ENCODE data around the gene FAM81A. TPM values are rescaled to one million over a fixed set of nuclear protein-coding genes. Genes with fewer than 3 reads are reported as not detected.

Gene FAM81A
- total RNA-seq, 2 donors from 2014 or later: under 0.01 to 0.78 TPM

DNA sequence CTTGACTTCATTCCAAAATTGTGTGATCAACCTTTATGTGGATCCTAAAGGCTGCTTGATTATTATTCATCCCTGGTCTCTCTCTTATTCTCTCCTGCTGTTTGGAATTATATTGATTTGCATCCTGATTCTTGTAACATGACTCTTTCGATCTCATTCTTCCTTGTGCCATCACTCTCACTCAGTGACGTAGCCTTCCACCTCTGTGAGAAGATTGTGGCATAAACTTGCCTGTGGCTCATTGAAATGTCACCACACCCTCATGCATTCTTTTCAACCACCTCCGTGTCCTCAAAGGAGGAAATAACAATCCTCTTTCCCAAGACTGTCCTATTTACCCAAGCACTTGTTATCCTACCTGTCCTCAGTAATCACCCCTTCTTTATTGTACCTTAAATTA is 132.3 kb downstream of the FAM81A start:
- ATAC-seq (peak; percentile 27), DNase-seq (no peak)
- Histone ChIP-seq H3K27ac (no peak overlapping the region), H3K27me3 (no peaks in the 10 kb centered on the region), H3K4me3 (no peak overlapping the region), H3K4me1 (no peaks in the 10 kb centered on the region), H3K9me3 (no peaks in the 10 kb centered on the region), H3K36me3 (replicated peaks in 1 of 2; ENCODE audit: insufficient read depth in 1 of 2, low read depth in 2 of 2) (no peaks in the 10 kb centered on the region)
- TF ChIP-seq CTCF (IDR thresholded peaks at IDR 0.05): no peak
- TF ChIP-seq POLR2A (IDR thresholded peaks at IDR 0.05): no peak
- WGBS, 2 donors: 55 to 56% methylated on average over 3 of the region's 3 CpGs
- intact Hi-C loops (cut with DNase I): no loop called here

- ATAC-seq (no peak), DNase-seq (no peak)
- Histone ChIP-seq H3K27ac (no peak overlapping the region), H3K4me3 (no peak overlapping the region), H3K4me1 (no peaks in the 10 kb centered on the region), H3K36me3 (replicated peaks in 1 of 2; ENCODE audit: insufficient read depth in 1 of 2, low read depth in 2 of 2) (no peaks in the 10 kb centered on the region), H3K9me3 (no peaks in the 10 kb centered on the region), H3K27me3 (no peaks in the 10 kb centered on the region)
- 87 to 90% methylated on average over 6 of the region's 6 CpGs for WGBS, 2 donors
- intact Hi-C loops (cut with DNase I): no loop called here
- TF ChIP-seq POLR2A (IDR thresholded peaks at IDR 0.05) (no peak), CTCF (IDR thresholded peaks at IDR 0.05) (no peak)
Measured at GRCh38 chr15:59571606-59572005, 133.6 kb downstream of the FAM81A start.

Small RNA genes lying within 50 kb of the gene (small RNA-seq; reads per million reads assigned to genes)
- not detected for gene RF00019

Other genes with a start within 250 kb of the FAM81A start
- gene LDHAL6B, start 231.3 kb upstream of the FAM81A start, total RNA-seq: not detected
- gene MYO1E, start 65.3 kb upstream of the FAM81A start, total RNA-seq: 10 to 100 TPM; 14.0 to 48.5 TPM
- gene GCNT3, start 173.6 kb downstream of the FAM81A start, total RNA-seq: 1 to 10 TPM in 1 of 2 donors, under 1 TPM in 1; 0.66 to 1.3 TPM
- 10 to 100 TPM in 1 of 2 donors, 1 to 10 TPM in 1; 9.1 to 10.2 TPM for gene GTF2A2, start 219.3 kb downstream of the FAM81A start, total RNA-seq